Ishikawa (cell line): Measurements from ENCODE around the gene CEP78.

ENCODE experiments used
- CEBPB ChIP-seq: IDR thresholded peaks from 2 replicates; pipeline ENCODE4 v1.6.1; 2012
- CREB1 ChIP-seq: IDR thresholded peaks from 2 replicates; pipeline ENCODE4 v1.6.1; 2012; ENCODE audit warnings: low read depth
- EGR1 ChIP-seq: IDR thresholded peaks from 2 replicates; pipeline ENCODE4 v1.6.1; 2012
- EP300 ChIP-seq: IDR thresholded peaks from 2 replicates; pipeline ENCODE4 v1.6.1; 2012; ENCODE audit warnings: borderline replicate concordance
- FOXM1 ChIP-seq: IDR thresholded peaks from 2 replicates; pipeline ENCODE4 v1.6.1; 2012; ENCODE audit warnings: low read depth, borderline replicate concordance
- NFIC ChIP-seq: IDR thresholded peaks from 2 replicates; pipeline ENCODE4 v1.6.1; 2012
- RAD21 ChIP-seq: IDR thresholded peaks from 2 replicates; pipeline ENCODE4 v1.6.1; 2012; ENCODE audit warnings: low read depth
- TAF1 ChIP-seq: IDR thresholded peaks from 2 replicates; pipeline ENCODE4 v1.6.1; 2012; ENCODE audit warnings: low read depth, mild to moderate bottlenecking
- TCF12 ChIP-seq: IDR thresholded peaks from 2 replicates; pipeline ENCODE4 v1.6.1; 2012; ENCODE audit warnings: low read depth
- TEAD4 ChIP-seq: IDR thresholded peaks from 2 replicates; pipeline ENCODE4 v1.6.1; 2012
- YY1 ChIP-seq: IDR thresholded peaks from 2 replicates; pipeline ENCODE4 v1.6.1; 2012; ENCODE audit warnings: low read depth
- ZBTB7A ChIP-seq: IDR thresholded peaks from 2 replicates; pipeline ENCODE4 v1.6.1; 2012; ENCODE audit warnings: low read depth
- TF ChIP-seq, protein P1 (sequence below): IDR thresholded peaks from 2 replicates; pipeline ENCODE4 v1.6.1; 2012
- TF ChIP-seq, protein P2 (sequence below): IDR thresholded peaks from 2 replicates; pipeline ENCODE4 v1.6.1; 2012; ENCODE audit warnings: low read depth, mild to moderate bottlenecking
- TF ChIP-seq, protein P3 (sequence below): IDR thresholded peaks from 2 replicates; pipeline ENCODE4 v1.6.1; 2012

The CEP78 gene

DNA sequence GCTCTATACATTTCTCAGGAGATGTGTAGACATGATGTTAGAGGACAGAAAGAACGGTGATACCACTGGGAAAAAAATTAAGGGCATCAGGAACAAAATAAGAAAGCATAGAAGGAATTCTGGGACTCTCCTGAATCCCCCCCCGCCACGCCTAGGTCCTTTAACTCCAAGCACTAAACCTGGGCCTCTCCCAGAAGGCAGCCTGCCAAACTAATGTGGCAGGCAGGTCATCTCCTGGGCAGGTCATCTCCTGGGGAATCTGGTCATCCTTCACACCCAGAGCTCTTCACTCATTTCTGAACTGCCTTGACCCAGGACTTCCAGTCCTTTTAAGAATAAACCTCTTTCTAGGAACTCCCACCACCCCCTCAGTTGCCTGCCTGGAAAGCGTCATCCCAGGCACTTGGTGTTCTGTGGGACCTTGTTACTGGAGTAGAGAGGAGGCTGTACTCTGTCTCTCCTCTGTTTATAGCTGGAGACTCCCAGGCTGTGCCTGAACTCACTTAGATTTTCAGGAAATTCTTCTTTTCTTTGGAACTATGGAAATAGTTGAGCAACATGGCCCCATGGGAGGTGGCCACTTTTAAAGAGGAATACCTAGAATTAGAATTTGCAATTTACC, 85.1 kb downstream of the CEP78 start:
- no peak for TF ChIP-seq TEAD4
- TF ChIP-seq EP300, result no peak
- TF ChIP-seq NFIC, result no peak
- TF ChIP-seq, protein P1, sequence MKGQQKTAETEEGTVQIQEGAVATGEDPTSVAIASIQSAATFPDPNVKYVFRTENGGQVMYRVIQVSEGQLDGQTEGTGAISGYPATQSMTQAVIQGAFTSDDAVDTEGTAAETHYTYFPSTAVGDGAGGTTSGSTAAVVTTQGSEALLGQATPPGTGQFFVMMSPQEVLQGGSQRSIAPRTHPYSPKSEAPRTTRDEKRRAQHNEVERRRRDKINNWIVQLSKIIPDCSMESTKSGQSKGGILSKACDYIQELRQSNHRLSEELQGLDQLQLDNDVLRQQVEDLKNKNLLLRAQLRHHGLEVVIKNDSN, result no peak
- TF ChIP-seq CREB1, result no peak
- TF ChIP-seq, protein P2, sequence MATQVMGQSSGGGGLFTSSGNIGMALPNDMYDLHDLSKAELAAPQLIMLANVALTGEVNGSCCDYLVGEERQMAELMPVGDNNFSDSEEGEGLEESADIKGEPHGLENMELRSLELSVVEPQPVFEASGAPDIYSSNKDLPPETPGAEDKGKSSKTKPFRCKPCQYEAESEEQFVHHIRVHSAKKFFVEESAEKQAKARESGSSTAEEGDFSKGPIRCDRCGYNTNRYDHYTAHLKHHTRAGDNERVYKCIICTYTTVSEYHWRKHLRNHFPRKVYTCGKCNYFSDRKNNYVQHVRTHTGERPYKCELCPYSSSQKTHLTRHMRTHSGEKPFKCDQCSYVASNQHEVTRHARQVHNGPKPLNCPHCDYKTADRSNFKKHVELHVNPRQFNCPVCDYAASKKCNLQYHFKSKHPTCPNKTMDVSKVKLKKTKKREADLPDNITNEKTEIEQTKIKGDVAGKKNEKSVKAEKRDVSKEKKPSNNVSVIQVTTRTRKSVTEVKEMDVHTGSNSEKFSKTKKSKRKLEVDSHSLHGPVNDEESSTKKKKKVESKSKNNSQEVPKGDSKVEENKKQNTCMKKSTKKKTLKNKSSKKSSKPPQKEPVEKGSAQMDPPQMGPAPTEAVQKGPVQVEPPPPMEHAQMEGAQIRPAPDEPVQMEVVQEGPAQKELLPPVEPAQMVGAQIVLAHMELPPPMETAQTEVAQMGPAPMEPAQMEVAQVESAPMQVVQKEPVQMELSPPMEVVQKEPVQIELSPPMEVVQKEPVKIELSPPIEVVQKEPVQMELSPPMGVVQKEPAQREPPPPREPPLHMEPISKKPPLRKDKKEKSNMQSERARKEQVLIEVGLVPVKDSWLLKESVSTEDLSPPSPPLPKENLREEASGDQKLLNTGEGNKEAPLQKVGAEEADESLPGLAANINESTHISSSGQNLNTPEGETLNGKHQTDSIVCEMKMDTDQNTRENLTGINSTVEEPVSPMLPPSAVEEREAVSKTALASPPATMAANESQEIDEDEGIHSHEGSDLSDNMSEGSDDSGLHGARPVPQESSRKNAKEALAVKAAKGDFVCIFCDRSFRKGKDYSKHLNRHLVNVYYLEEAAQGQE, result no peak
- no peak for TF ChIP-seq RAD21
- TF ChIP-seq ZBTB7A, result no peak

DNA sequence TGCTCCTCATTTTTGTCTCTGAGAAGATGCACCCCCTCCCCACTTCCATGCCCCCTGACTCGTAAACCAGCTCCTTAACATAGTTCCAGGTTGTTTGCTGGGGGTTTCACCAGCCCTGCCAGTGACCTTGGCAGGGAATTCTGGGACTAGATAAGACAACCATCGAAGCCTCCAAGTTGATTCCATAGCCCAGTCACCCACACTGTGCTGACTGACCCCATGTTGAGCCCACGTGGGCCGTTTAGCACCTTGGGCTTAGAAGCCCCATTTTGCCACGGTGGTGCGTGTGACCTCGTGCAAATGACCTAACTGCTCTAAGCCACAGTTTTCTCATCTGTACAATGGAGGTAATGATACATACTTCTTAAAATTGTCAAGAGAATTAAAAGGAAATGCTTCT, 85.6 kb downstream of the CEP78 start:
- TF ChIP-seq NFIC, result no peak
- no peak for TF ChIP-seq TCF12
- no peak for TF ChIP-seq EP300
- TF ChIP-seq FOXM1, result no peak
- TF ChIP-seq, protein P2, result no peak
- no peak for TF ChIP-seq EGR1
- no peak for TF ChIP-seq CREB1
- TF ChIP-seq, protein P1, result no peak
- no peak for TF ChIP-seq ZBTB7A
- TF ChIP-seq TAF1, result no peak
- TF ChIP-seq, protein P3, sequence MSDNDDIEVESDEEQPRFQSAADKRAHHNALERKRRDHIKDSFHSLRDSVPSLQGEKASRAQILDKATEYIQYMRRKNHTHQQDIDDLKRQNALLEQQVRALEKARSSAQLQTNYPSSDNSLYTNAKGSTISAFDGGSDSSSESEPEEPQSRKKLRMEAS, result no peak
- TF ChIP-seq RAD21, result no peak
- TF ChIP-seq CEBPB, result no peak
- no peak for TF ChIP-seq YY1
- TF ChIP-seq TEAD4, result no peak

DNA sequence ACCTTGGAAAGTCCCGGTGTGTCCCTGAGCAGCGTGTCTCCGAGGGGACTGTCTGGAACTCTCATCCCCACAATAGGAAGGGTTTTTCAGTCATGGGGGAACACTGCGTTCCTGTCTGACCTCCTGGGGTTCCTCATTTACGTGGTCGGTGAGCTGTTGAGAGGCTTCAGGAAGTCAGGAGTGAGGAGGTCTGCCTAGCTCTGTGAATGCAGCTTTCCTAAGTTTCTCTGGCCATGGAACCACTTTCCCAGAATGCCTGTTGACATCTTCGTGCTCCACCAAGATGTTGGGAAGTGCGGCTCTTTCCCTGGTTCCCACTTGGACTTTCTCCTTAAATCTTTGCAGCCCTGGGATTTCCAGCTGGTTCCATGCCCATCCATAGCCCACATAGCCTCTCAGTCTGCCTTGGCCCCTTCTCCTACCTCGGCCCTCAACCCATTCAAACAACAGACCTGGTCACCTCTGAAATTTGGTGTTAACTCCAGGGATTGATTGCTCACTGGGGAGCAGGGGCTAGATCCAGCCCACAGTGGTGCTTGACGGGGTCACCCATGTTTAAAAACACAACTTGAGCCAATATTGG, 88.3 kb downstream of the CEP78 start:
- no peak for TF ChIP-seq TCF12
- TF ChIP-seq RAD21, result no peak
- no peak for TF ChIP-seq FOXM1
- TF ChIP-seq NFIC, result no peak
- TF ChIP-seq TEAD4, result no peak
- no peak for TF ChIP-seq TAF1
- TF ChIP-seq CEBPB, result no peak
- TF ChIP-seq YY1, result no peak
- TF ChIP-seq, protein P3, result no peak
- TF ChIP-seq, protein P2, result no peak
- TF ChIP-seq CREB1, result no peak
- TF ChIP-seq ZBTB7A, result no peak
- no peak for TF ChIP-seq EP300
- TF ChIP-seq, protein P1, result no peak
- no peak for TF ChIP-seq EGR1

DNA sequence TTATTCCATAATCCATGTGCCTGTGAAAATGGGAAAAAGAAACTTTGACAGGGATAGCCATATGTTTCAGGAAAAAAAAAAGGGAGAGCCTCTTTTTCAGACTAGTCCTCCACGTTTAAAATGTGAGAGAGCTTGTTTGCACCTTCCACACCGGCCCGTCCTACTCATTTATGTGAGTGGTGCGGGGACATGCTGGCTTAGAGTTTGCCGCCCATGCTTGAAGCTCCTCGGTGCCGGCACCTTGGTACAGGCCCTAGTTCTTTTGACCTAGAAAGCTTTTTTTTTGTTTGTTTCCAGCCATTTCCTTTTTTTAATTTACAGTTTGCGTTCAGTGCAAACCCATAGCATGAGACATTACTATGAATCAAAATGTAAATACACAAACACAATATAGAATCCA, 88.8 kb downstream of the CEP78 start:
- TF ChIP-seq EGR1 (no peak), YY1 (no peak), CEBPB (no peak), ZBTB7A (no peak), RAD21 (no peak), EP300 (no peak), TEAD4 (no peak), TAF1 (no peak), NFIC (no peak), CREB1 (no peak), TCF12 (no peak), FOXM1 (no peak)
- TF ChIP-seq, protein P3, result no peak
- TF ChIP-seq, protein P1, result no peak
- TF ChIP-seq, protein P2, result no peak
